WTC11 (cell line): ENCODE measurements around the gene MYOD1. TPM values are rescaled to one million over a fixed set of nuclear protein-coding genes. Genes with fewer than 3 reads are reported as not detected.

ENCODE experiments used
- ATAC-seq: fragments of 200-7000 bp; cut with Tn5 transposase; 2 replicates; pipeline ENCODE4 v1.10.0; 2021; ENCODE audit warnings: mild to moderate bottlenecking, moderate library complexity
- CTCF ChIA-PET: fragments of 300-600 bp; sonication (Branson Sonifier 250); formaldehyde crosslinking; loops from one replicate; lab custom pipeline; 2021; ENCODE audit warnings: antibody characterized with exemption; lab: Charles Lee
- POLR2A ChIA-PET: fragments of 350-600 bp; sonication (Branson Sonifier 250); formaldehyde crosslinking; loops from one replicate; lab custom pipeline; 2021; ENCODE audit warnings: antibody characterized with exemption; lab: Charles Lee
- DNase-seq: peaks from one replicate; pipeline ENCODE4 v3.0.0; 2021; ENCODE audit warnings: low spot score
- H3K27ac Mint-ChIP-seq: 2 replicates; pipeline ENCODE4 v1.8.0; 2021; ENCODE audit warnings: mixed read lengths
- H3K27me3 Mint-ChIP-seq: 2 replicates; pipeline ENCODE4 v1.8.0; 2021; ENCODE audit warnings: low read depth, mild to moderate bottlenecking, moderate library complexity, mixed read lengths
- H3K36me3 Mint-ChIP-seq: 2 replicates; pipeline ENCODE4 v1.8.0; 2021; ENCODE audit warnings: mixed read lengths
- H3K4me1 Mint-ChIP-seq: 2 replicates; pipeline ENCODE4 v1.8.0; 2022; ENCODE audit warnings: mixed read lengths
- H3K4me3 Mint-ChIP-seq: 2 replicates; pipeline ENCODE4 v1.8.0; 2021; ENCODE audit warnings: mild to moderate bottlenecking, moderate library complexity, mixed read lengths
- H3K9me3 Mint-ChIP-seq: 2 replicates; pipeline ENCODE4 v1.8.0; 2021; ENCODE audit warnings: mixed read lengths
- EMX1 ChIP-seq: fragments of 250-450 bp; sonication (Bioruptor Pico); IDR thresholded peaks from 2 replicates; pipeline ENCODE4 v1.8.0; 2021; ENCODE audit warnings: mild to moderate bottlenecking
- FOXJ3 ChIP-seq: sonication (generic); formaldehyde crosslinking; IDR thresholded peaks from 2 replicates; pipeline ENCODE4 v1.9.0; 2021; ENCODE audit warnings: missing genetic modification reagents, mild to moderate bottlenecking, borderline replicate concordance
- FOXP1 ChIP-seq: sonication (generic); formaldehyde crosslinking; IDR thresholded peaks from 2 replicates; pipeline ENCODE4 v1.8.0; 2022; ENCODE audit warnings: missing genetic modification reagents, mild to moderate bottlenecking, moderate library complexity, borderline replicate concordance
- GABPB1 ChIP-seq: sonication (generic); formaldehyde crosslinking; IDR thresholded peaks from 2 replicates; pipeline ENCODE4 v1.8.1; 2023; ENCODE audit warnings: mild to moderate bottlenecking, missing genetic modification reagents
- GTF2I ChIP-seq: fragments of 250-450 bp; sonication (Bioruptor Pico); conservative IDR thresholded peaks from 2 replicates; pipeline ENCODE4 v1.4.0; 2021; ENCODE audit warnings: mild to moderate bottlenecking
- JUN ChIP-seq: sonication (generic); formaldehyde crosslinking; IDR thresholded peaks from 2 replicates; pipeline ENCODE4 v1.8.0; 2023; ENCODE audit warnings: mild to moderate bottlenecking, missing genetic modification reagents
- NR3C1 ChIP-seq: sonication (generic); formaldehyde crosslinking; conservative IDR thresholded peaks from 2 replicates; pipeline ENCODE4 v1.8.1; 2023; ENCODE audit warnings: low read depth, mild to moderate bottlenecking, missing genetic modification reagents
- SP1 ChIP-seq: sonication (generic); formaldehyde crosslinking; conservative IDR thresholded peaks from 2 replicates; pipeline ENCODE4 v1.8.1; 2022; ENCODE audit warnings: missing genetic modification reagents
- TEAD4 ChIP-seq: sonication (generic); formaldehyde crosslinking; IDR thresholded peaks from 2 replicates; pipeline ENCODE4 v1.8.0; 2022; ENCODE audit warnings: mild to moderate bottlenecking, missing genetic modification reagents
- ZNF416 ChIP-seq: fragments of 250-450 bp; sonication (Bioruptor Pico); IDR thresholded peaks from 2 replicates; pipeline ENCODE4 v1.9.0; 2021; ENCODE audit warnings: mild to moderate bottlenecking, inconsistent platforms
- total RNA-seq: library from RNA; stranded (reverse); gene quantifications from 3 replicates; pipeline ENCODE4 v1.2.3, GENCODE V29; 2021
- TF ChIP-seq, protein P1 (sequence below): sonication (generic); formaldehyde crosslinking; IDR thresholded peaks from 2 replicates; pipeline ENCODE4 v1.8.1; 2023; ENCODE audit warnings: mild to moderate bottlenecking, missing genetic modification reagents
- TF ChIP-seq, protein P2 (sequence below): sonication (generic); formaldehyde crosslinking; IDR thresholded peaks from 2 replicates; pipeline ENCODE4 v1.8.0; 2022; ENCODE audit warnings: mild to moderate bottlenecking, missing genetic modification reagents
- TF ChIP-seq, protein P3 (sequence below): sonication (generic); formaldehyde crosslinking; IDR thresholded peaks from 2 replicates; pipeline ENCODE4 v1.8.0; 2023; ENCODE audit warnings: missing genetic modification reagents
- TF ChIP-seq, protein P4 (sequence below): sonication (generic); formaldehyde crosslinking; IDR thresholded peaks from 2 replicates; pipeline ENCODE4 v1.8.1; 2022; ENCODE audit warnings: mild to moderate bottlenecking, moderate library complexity, missing genetic modification reagents
- TF ChIP-seq, protein P5 (sequence below): sonication (generic); formaldehyde crosslinking; IDR thresholded peaks from 2 replicates; pipeline ENCODE4 v1.8.1; 2023; ENCODE audit warnings: mild to moderate bottlenecking, missing genetic modification reagents
- TF ChIP-seq, protein P6 (sequence below): sonication (generic); formaldehyde crosslinking; IDR thresholded peaks from 2 replicates; pipeline ENCODE4 v1.8.1; 2023; ENCODE audit warnings: mild to moderate bottlenecking, missing genetic modification reagents, moderate library complexity
- TF ChIP-seq, protein P7 (sequence below): sonication (generic); formaldehyde crosslinking; IDR thresholded peaks from 2 replicates; pipeline ENCODE4 v1.8.1; 2022; ENCODE audit warnings: low read depth, missing genetic modification reagents, borderline replicate concordance
- TF ChIP-seq, protein P8 (sequence below): sonication (generic); formaldehyde crosslinking; IDR thresholded peaks from 2 replicates; pipeline ENCODE4 v1.8.1; 2023; ENCODE audit warnings: mild to moderate bottlenecking, moderate library complexity, missing genetic modification reagents
- TF ChIP-seq, protein P9 (sequence below): sonication (generic); formaldehyde crosslinking; IDR thresholded peaks from 2 replicates; pipeline ENCODE4 v1.8.1; 2022; ENCODE audit warnings: mild to moderate bottlenecking, missing genetic modification reagents, moderate library complexity, borderline replicate concordance

MYOD1 gene
- total RNA-seq, 1 experiment from 2014 or later = not detected

DNA sequence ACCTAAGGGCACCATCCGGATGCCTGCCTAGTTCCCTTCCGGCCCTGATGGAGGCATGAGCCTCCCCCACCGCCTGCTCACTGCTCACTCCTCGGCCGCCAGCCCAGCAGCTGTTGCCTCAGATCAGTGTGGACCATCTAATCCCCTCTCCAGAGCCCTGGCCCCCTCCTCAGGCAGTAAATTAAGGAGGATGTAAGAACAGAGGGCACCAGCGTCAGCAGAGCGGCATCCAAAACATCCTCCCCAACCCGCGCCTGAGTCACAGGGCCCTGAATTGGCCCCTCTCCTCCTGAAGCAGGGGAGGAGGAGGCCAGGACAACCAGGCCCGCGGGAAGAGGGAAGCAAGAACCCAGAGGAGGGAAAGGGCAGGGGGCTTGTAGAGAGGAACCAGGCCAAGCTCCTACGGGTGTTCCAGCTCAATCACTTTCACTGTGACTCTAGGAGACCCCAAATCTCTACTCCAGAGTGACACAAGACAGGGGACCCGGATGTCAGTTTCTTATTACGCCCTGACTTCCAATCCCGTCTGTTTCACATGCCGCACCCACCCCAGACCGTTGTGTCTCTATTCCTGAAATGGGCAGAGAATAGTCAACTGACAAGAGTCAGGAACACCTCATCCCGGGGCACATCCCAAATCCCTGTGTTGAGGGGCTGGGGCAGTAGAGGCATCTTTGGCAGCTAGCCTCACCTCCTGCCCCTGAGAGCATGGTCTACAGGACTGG, 31.3 kb upstream of the MYOD1 start:
- Mint-ChIP-seq H3K27ac (no peak overlapping the region), H3K36me3 (no peaks in the 10 kb centered on the region), H3K27me3 (peaks cover 14% of the 10 kb centered on the region), H3K4me1 (no peaks in the 10 kb centered on the region), H3K9me3 (no peaks in the 10 kb centered on the region), H3K4me3 (no peak overlapping the region)
- no peak for ATAC-seq
- ChIA-PET CTCF (interaction anchor here (0.5 kb wide), 1 partner anchor 757 kb away, joined by 4 read pairs; no protein-coding TSS in a partner anchor), POLR2A (no interaction called here)
- TF ChIP-seq, protein P1, sequence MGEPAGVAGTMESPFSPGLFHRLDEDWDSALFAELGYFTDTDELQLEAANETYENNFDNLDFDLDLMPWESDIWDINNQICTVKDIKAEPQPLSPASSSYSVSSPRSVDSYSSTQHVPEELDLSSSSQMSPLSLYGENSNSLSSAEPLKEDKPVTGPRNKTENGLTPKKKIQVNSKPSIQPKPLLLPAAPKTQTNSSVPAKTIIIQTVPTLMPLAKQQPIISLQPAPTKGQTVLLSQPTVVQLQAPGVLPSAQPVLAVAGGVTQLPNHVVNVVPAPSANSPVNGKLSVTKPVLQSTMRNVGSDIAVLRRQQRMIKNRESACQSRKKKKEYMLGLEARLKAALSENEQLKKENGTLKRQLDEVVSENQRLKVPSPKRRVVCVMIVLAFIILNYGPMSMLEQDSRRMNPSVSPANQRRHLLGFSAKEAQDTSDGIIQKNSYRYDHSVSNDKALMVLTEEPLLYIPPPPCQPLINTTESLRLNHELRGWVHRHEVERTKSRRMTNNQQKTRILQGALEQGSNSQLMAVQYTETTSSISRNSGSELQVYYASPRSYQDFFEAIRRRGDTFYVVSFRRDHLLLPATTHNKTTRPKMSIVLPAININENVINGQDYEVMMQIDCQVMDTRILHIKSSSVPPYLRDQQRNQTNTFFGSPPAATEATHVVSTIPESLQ (CRISPR knock-in tag) = no peak
- TF ChIP-seq, protein P2, sequence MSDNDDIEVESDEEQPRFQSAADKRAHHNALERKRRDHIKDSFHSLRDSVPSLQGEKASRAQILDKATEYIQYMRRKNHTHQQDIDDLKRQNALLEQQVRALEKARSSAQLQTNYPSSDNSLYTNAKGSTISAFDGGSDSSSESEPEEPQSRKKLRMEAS (CRISPR knock-in tag) = no peak
- TF ChIP-seq FOXJ3 (CRISPR knock-in tag) (no peak), EMX1 (CRISPR knock-in tag) (no peak), GTF2I (no peak), GABPB1 (CRISPR knock-in tag) (no peak), NR3C1 (no peak), FOXP1 (CRISPR knock-in tag) (no peak), JUN (CRISPR knock-in tag) (no peak), ZNF416 (CRISPR knock-in tag) (no peak), SP1 (CRISPR knock-in tag) (no peak), TEAD4 (CRISPR knock-in tag) (no peak)
- TF ChIP-seq, protein P3, sequence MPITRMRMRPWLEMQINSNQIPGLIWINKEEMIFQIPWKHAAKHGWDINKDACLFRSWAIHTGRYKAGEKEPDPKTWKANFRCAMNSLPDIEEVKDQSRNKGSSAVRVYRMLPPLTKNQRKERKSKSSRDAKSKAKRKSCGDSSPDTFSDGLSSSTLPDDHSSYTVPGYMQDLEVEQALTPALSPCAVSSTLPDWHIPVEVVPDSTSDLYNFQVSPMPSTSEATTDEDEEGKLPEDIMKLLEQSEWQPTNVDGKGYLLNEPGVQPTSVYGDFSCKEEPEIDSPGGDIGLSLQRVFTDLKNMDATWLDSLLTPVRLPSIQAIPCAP = no peak
- TF ChIP-seq, protein P4, sequence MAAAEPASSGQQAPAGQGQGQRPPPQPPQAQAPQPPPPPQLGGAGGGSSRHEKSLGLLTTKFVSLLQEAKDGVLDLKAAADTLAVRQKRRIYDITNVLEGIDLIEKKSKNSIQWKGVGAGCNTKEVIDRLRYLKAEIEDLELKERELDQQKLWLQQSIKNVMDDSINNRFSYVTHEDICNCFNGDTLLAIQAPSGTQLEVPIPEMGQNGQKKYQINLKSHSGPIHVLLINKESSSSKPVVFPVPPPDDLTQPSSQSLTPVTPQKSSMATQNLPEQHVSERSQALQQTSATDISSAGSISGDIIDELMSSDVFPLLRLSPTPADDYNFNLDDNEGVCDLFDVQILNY (CRISPR knock-in tag) = no peak
- TF ChIP-seq, protein P5, sequence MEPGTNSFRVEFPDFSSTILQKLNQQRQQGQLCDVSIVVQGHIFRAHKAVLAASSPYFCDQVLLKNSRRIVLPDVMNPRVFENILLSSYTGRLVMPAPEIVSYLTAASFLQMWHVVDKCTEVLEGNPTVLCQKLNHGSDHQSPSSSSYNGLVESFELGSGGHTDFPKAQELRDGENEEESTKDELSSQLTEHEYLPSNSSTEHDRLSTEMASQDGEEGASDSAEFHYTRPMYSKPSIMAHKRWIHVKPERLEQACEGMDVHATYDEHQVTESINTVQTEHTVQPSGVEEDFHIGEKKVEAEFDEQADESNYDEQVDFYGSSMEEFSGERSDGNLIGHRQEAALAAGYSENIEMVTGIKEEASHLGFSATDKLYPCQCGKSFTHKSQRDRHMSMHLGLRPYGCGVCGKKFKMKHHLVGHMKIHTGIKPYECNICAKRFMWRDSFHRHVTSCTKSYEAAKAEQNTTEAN (CRISPR knock-in tag) = no peak
- TF ChIP-seq, protein P6, sequence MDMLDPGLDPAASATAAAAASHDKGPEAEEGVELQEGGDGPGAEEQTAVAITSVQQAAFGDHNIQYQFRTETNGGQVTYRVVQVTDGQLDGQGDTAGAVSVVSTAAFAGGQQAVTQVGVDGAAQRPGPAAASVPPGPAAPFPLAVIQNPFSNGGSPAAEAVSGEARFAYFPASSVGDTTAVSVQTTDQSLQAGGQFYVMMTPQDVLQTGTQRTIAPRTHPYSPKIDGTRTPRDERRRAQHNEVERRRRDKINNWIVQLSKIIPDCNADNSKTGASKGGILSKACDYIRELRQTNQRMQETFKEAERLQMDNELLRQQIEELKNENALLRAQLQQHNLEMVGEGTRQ = no peak
- TF ChIP-seq, protein P7, sequence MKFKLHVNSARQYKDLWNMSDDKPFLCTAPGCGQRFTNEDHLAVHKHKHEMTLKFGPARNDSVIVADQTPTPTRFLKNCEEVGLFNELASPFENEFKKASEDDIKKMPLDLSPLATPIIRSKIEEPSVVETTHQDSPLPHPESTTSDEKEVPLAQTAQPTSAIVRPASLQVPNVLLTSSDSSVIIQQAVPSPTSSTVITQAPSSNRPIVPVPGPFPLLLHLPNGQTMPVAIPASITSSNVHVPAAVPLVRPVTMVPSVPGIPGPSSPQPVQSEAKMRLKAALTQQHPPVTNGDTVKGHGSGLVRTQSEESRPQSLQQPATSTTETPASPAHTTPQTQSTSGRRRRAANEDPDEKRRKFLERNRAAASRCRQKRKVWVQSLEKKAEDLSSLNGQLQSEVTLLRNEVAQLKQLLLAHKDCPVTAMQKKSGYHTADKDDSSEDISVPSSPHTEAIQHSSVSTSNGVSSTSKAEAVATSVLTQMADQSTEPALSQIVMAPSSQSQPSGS (CRISPR knock-in tag) = no peak
- TF ChIP-seq, protein P8, sequence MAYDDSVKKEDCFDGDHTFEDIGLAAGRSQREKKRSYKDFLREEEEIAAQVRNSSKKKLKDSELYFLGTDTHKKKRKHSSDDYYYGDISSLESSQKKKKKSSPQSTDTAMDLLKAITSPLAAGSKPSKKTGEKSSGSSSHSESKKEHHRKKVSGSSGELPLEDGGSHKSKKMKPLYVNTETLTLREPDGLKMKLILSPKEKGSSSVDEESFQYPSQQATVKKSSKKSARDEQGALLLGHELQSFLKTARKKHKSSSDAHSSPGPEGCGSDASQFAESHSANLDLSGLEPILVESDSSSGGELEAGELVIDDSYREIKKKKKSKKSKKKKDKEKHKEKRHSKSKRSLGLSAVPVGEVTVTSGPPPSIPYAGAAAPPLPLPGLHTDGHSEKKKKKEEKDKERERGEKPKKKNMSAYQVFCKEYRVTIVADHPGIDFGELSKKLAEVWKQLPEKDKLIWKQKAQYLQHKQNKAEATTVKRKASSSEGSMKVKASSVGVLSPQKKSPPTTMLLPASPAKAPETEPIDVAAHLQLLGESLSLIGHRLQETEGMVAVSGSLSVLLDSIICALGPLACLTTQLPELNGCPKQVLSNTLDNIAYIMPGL (CRISPR knock-in tag) = no peak
- TF ChIP-seq, protein P9, sequence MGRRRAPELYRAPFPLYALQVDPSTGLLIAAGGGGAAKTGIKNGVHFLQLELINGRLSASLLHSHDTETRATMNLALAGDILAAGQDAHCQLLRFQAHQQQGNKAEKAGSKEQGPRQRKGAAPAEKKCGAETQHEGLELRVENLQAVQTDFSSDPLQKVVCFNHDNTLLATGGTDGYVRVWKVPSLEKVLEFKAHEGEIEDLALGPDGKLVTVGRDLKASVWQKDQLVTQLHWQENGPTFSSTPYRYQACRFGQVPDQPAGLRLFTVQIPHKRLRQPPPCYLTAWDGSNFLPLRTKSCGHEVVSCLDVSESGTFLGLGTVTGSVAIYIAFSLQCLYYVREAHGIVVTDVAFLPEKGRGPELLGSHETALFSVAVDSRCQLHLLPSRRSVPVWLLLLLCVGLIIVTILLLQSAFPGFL (CRISPR knock-in tag) = no peak
- no peak for DNase-seq
